Measurements from ENCODE around the gene DUSP12. TPM values are rescaled to one million over a fixed set of nuclear protein-coding genes. Genes with fewer than 3 reads are reported as not detected.

DUSP12 gene
- total and polyA plus RNA-seq, 2 donors (not counting 3 experiments of a cell fraction or from before 2014, with no cell fraction given) = 26.8 to 31.6 TPM

- TF ChIP-seq POLR2AphosphoS5 (IDR thresholded peaks at IDR 0.05; ENCODE audit: insufficient read depth, low read depth, low read length) (no peak), EZH2 (IDR thresholded peaks at IDR 0.05; ENCODE audit: borderline replicate concordance, low read depth, low read length, severe bottlenecking) (no peak), JUN (IDR thresholded peaks at IDR 0.05; ENCODE audit: borderline replicate concordance, insufficient read depth, insufficient read length, low read depth) (no peak), MAX (IDR thresholded peaks at IDR 0.05; ENCODE audit: insufficient read depth, insufficient read length) (no peak), FOS (IDR thresholded peaks at IDR 0.05; ENCODE audit: borderline replicate concordance, insufficient read depth, low read length) (no peak), POLR2A (IDR thresholded peaks at IDR 0.05; ENCODE audit: low read depth, low read length) (no peak), CTCF (IDR thresholded peaks at IDR 0.05; ENCODE audit: extremely low read depth in 1 of 2, insufficient read depth in 1 of 2, low read depth in 1 of 2, low read length in 2 of 2) (no peak), MYC (IDR thresholded peaks at IDR 0.05; ENCODE audit: low read depth, low read length) (no peak), GATA2 (IDR thresholded peaks at IDR 0.05; ENCODE audit: insufficient read depth, insufficient read length, low read depth, low read length) (no peak)
- H3K4me3 ChIP-seq (replicated peaks in 1 of 3; ENCODE audit: insufficient read depth in 1 of 3, low read depth in 1 of 3, low read length in 3 of 3) = no peak overlapping the region
- H3K4me2 ChIP-seq (ENCODE audit: insufficient read depth, low read length) = no peak overlapping the region
- H3K9ac ChIP-seq (replicated peaks; ENCODE audit: extremely low read depth, insufficient read depth, low read length) = no peak overlapping the region
- DNase-seq (ENCODE audit: low read depth, low spot score) (no peak), FAIRE-seq (no peak)
- dilution Hi-C loops (cut with MboI; ENCODE audit: extremely low pct_ligation_motif_present, low sequenced_read_pairs) = no loop called here
- ChIA-PET POLR2A (no interaction called here), CTCF (interaction anchor here (2.5 kb wide), 1 partner anchor 10 kb away, joined by 11 read pairs; no protein-coding TSS in a partner anchor)
- H3K27ac ChIP-seq (ENCODE audit: insufficient read depth, low read depth, low read length) = no peak overlapping the region
- no peaks in the 10 kb centered on the region for H3K9me1 ChIP-seq (replicated peaks; ENCODE audit: control insufficient read depth, extremely low read depth, insufficient read depth, low read length)
- no TSS peak for BruUV-seq (replicated peaks)
- H3K27me3 ChIP-seq (ENCODE audit: control insufficient read depth in 2 of 2, insufficient read depth in 2 of 2, low read length in 2 of 2) = no peaks in the 10 kb centered on the region
- H3K79me2 ChIP-seq (ENCODE audit: control insufficient read depth, insufficient read depth, low read length) = peaks cover 37% of the 10 kb centered on the region
- no peaks in the 10 kb centered on the region for H3K9me3 ChIP-seq (replicated peaks; ENCODE audit: control insufficient read depth, insufficient read depth, low read length)
- intact Hi-C loops (cut with micrococcal nuclease) = no loop called here
- H2AFZ ChIP-seq (ENCODE audit: low read depth, low read length) = no peak overlapping the region
- peaks cover 6 to 16% of the 10 kb centered on the region in 2 experiments for H3K36me3 ChIP-seq (ENCODE audit: control insufficient read depth in 2 of 2, extremely low read depth in 1 of 2, insufficient read depth in 2 of 2, low read length in 2 of 2)
- no peaks in the 10 kb centered on the region for H4K20me1 ChIP-seq (replicated peaks; ENCODE audit: control insufficient read depth, extremely low read depth, insufficient read depth, low read length)
- no peaks in the 10 kb centered on the region for H3K4me1 ChIP-seq (ENCODE audit: control insufficient read depth, extremely low read depth, insufficient read depth, low read length)
Measured at GRCh38 chr1:161781995-161782394, 32.4 kb downstream of the DUSP12 start.

All from endothelial cell of umbilical vein (primary cell).